Measurements from ENCODE around the gene FAM162A.

The FAM162A gene

DNA sequence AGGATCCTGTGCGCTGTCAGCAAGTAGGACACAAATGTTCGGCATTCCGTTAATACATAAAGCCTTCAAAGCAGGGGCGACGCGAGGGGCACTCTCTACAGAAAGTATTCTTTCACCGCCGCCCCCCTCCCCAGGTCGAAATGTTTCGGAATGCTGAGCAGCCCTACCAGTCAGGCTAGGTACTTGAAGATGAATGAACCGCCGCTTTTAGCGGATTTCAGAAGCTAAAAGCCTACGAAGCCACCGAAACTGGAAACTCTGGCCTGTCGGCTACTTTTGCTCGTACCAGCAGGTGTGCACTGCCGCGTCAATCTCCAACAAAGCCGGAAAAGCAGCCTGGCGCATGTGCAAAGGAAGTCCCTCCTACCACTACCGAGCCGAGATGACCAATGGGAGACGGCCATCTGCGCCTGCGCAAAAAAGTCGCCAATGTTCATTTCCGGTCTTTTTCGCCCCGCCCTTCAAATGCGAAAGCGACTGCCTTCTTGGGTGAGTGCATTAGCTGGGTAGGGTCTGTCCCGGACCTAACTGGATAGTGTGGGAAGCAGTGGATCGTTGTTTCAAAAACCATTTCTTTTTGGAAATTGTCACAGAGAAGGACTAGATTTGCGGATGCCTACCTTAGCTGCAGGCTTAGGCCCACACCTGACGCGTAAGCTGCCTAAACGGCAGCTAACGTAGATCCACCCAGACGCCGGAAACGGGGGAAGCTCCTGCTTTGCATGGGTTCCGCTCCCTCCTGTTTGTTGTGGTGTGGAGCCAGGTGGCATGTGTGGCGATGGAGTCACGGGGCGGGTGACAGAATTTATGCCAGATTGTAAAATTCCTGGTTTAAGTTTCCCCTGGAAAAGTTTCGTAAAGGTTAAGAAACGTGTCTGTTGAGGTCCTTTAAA, 32.0 kb downstream of the FAM162A start, which contains the start of gene WDR5B:
Gene WDR5B, minus strand, starts transcription at position 301 of the 893 bp plus-strand sequence. CDS start 534 bp downstream, outside the sequence.
- H3K18ac ChIP-seq (ENCODE audit: low read length), result peak within 1 kb of the TSS; percentile 62
- H3K4me2 ChIP-seq (ENCODE audit: insufficient read depth, low read length, poor library complexity, severe bottlenecking), result peak within 1 kb of the TSS; percentile 67
- no peak within 1 kb of the TSS for H2BK15ac ChIP-seq (ENCODE audit: low read length)
- no peaks in the 10 kb centered on the region for H3K9me3 ChIP-seq (replicated peaks in 1 of 2; ENCODE audit: control insufficient read depth in 2 of 2, insufficient read depth in 1 of 2, low read depth in 1 of 2, low read length in 2 of 2)
- H2BK5ac ChIP-seq (ENCODE audit: low read length), result no peak within 1 kb of the TSS
- no peak within 1 kb of the TSS for H2BK12ac ChIP-seq (ENCODE audit: low read length)
- H3K9ac ChIP-seq (ENCODE audit: low read depth, low read length, poor library complexity), result peak within 1 kb of the TSS; percentile 46
- no peak within 1 kb of the TSS for H3K4ac ChIP-seq (ENCODE audit: low read length)
- no peak within 1 kb of the TSS for H2BK120ac ChIP-seq (ENCODE audit: low read depth, low read length)
- peaks cover 4% of the 10 kb centered on the region for H3K79me1 ChIP-seq (ENCODE audit: low read depth, low read length)
- H3K27me3 ChIP-seq (ENCODE audit: control insufficient read depth in 3 of 3, insufficient read depth in 3 of 3, low read depth in 1 of 3, low read length in 3 of 3), result no peaks in the 10 kb centered on the region
- peak within 1 kb of the TSS; percentile 89 for H2AFZ ChIP-seq (ENCODE audit: low read length)
- no peak within 1 kb of the TSS for H2AK5ac ChIP-seq (ENCODE audit: low read depth, low read length)
- peak within 1 kb of the TSS; percentile 70 to 85 for H3K4me3 ChIP-seq (ENCODE audit: low read length in 2 of 2)
- no peak within 1 kb of the TSS for H4K91ac ChIP-seq (ENCODE audit: low read depth, low read length, poor library complexity)
- DNase-seq (ENCODE audit: low spot score), result peak; percentile 99
- H3K14ac ChIP-seq (ENCODE audit: low read length), result no peak within 1 kb of the TSS
- no peak within 1 kb of the TSS for H4K8ac ChIP-seq (ENCODE audit: low read depth, low read length)
- WGBS, 2 donors (ENCODE audit: extremely low coverage in 2 of 2, insufficient read length in 2 of 2, insufficient replicate concordance in 1 of 2), result no CpG with 5 or more reads among the region's 48 CpGs
- H3K23ac ChIP-seq (ENCODE audit: low read depth, low read length, poor library complexity), result no peak within 1 kb of the TSS
- H3K36me3 ChIP-seq (replicated peaks in 1 of 2; ENCODE audit: control insufficient read depth in 2 of 2, insufficient read depth in 2 of 2, low read length in 2 of 2), result peaks cover 0 to 41% of the 10 kb centered on the region in 2 donors
- peaks cover 5 to 11% of the 10 kb centered on the region in 2 donors for H3K4me1 ChIP-seq (ENCODE audit: control insufficient read depth in 2 of 2, insufficient read depth in 1 of 2, low read depth in 1 of 2, low read length in 2 of 2)
- H3K27ac ChIP-seq (replicated peaks; ENCODE audit: low read length), result peak within 1 kb of the TSS; percentile 60

DNA sequence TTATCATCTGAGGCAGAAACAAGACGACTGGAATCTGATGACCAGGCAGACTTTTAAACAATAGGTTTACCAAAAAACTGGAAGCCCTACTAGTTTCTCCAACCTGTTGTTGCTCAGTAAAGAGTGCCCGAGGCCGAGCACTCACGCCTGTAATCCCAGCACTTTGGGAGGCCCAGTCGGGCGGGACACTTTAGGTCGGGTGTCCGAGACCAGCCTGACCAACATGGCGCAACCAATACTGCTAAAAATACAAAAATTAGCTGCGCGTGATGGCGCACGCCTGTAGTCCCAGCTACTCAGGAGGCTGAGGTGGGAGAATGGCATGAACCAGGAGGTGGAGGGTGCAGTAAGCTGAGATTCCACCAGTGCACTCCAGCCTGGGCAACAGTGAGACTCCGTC, 33.0 kb downstream of the FAM162A start:
- no peaks in the 10 kb centered on the region for H3K27me3 ChIP-seq (ENCODE audit: control insufficient read depth in 3 of 3, insufficient read depth in 3 of 3, low read depth in 1 of 3, low read length in 3 of 3)
- H2AK5ac ChIP-seq (ENCODE audit: low read depth, low read length), result no peak overlapping the region
- H3K9me3 ChIP-seq (replicated peaks in 1 of 2; ENCODE audit: control insufficient read depth in 2 of 2, insufficient read depth in 1 of 2, low read depth in 1 of 2, low read length in 2 of 2), result no peaks in the 10 kb centered on the region
- H2BK12ac ChIP-seq (ENCODE audit: low read length), result no peak overlapping the region
- no peak for DNase-seq (ENCODE audit: low spot score)
- H2AFZ ChIP-seq (ENCODE audit: low read length), result no peak overlapping the region
- no peak overlapping the region for H3K18ac ChIP-seq (ENCODE audit: low read length)
- no peak overlapping the region for H3K9ac ChIP-seq (ENCODE audit: low read depth, low read length, poor library complexity)
- H3K23ac ChIP-seq (ENCODE audit: low read depth, low read length, poor library complexity), result no peak overlapping the region
- peak overlapping the region; percentile 56 for H3K4me2 ChIP-seq (ENCODE audit: insufficient read depth, low read length, poor library complexity, severe bottlenecking)
- H3K4me3 ChIP-seq (ENCODE audit: low read length in 2 of 2), result peak overlapping the region; percentile 66 to 70
- peaks cover 5 to 11% of the 10 kb centered on the region in 2 donors for H3K4me1 ChIP-seq (ENCODE audit: control insufficient read depth in 2 of 2, insufficient read depth in 1 of 2, low read depth in 1 of 2, low read length in 2 of 2)
- WGBS, 2 donors (ENCODE audit: extremely low coverage in 2 of 2, insufficient read length in 2 of 2, insufficient replicate concordance in 1 of 2), result no CpG with 5 or more reads among the region's 14 CpGs
- peaks cover 0 to 43% of the 10 kb centered on the region in 2 donors for H3K36me3 ChIP-seq (replicated peaks in 1 of 2; ENCODE audit: control insufficient read depth in 2 of 2, insufficient read depth in 2 of 2, low read length in 2 of 2)
- H2BK120ac ChIP-seq (ENCODE audit: low read depth, low read length), result no peak overlapping the region
- H3K79me1 ChIP-seq (ENCODE audit: low read depth, low read length), result peaks cover 4% of the 10 kb centered on the region
- no peak overlapping the region for H3K4ac ChIP-seq (ENCODE audit: low read length)
- H2BK15ac ChIP-seq (ENCODE audit: low read length), result no peak overlapping the region
- no peak overlapping the region for H4K8ac ChIP-seq (ENCODE audit: low read depth, low read length)
- no peak overlapping the region for H2BK5ac ChIP-seq (ENCODE audit: low read length)
- H3K14ac ChIP-seq (ENCODE audit: low read length), result no peak overlapping the region
- H3K27ac ChIP-seq (replicated peaks; ENCODE audit: low read length), result no peak overlapping the region
- no peak overlapping the region for H4K91ac ChIP-seq (ENCODE audit: low read depth, low read length, poor library complexity)

DNA sequence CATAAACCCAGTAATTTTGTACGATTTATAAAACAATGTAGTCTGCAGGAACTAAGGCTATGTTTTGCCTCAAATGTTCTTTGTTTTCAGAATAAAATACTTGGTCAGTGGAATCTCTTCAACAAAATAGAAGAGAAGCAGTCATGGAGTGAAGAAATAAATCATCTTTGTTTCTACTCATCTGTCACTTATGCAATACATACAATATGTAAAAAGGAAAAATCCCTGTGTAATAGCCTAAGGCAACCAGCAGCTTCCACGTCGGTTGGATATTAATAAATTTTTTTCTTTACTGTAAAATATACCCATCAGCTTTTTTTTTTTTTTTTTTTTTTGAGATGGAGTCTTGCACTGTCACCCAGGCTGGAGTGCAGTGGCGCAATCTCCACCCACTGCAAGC, 37.1 kb downstream of the FAM162A start:
- DNase-seq (ENCODE audit: low spot score), result no peak
- Histone ChIP-seq H3K18ac (ENCODE audit: low read length) (no peak overlapping the region), H2BK15ac (ENCODE audit: low read length) (no peak overlapping the region), H3K4ac (ENCODE audit: low read length) (no peak overlapping the region), H3K79me1 (ENCODE audit: low read depth, low read length) (peaks cover 4% of the 10 kb centered on the region), H3K23ac (ENCODE audit: low read depth, low read length, poor library complexity) (no peak overlapping the region), H2BK5ac (ENCODE audit: low read length) (no peak overlapping the region), H4K8ac (ENCODE audit: low read depth, low read length) (no peak overlapping the region), H3K36me3 (replicated peaks in 1 of 2; ENCODE audit: control insufficient read depth in 2 of 2, insufficient read depth in 2 of 2, low read length in 2 of 2) (peaks cover 7 to 65% of the 10 kb centered on the region in 2 donors), H2BK120ac (ENCODE audit: low read depth, low read length) (no peak overlapping the region), H3K27ac (replicated peaks; ENCODE audit: low read length) (no peak overlapping the region), H3K4me1 (ENCODE audit: control insufficient read depth in 2 of 2, insufficient read depth in 1 of 2, low read depth in 1 of 2, low read length in 2 of 2) (peaks cover 0 to 3% of the 10 kb centered on the region in 2 donors), H2BK12ac (ENCODE audit: low read length) (no peak overlapping the region), H2AFZ (ENCODE audit: low read length) (no peak overlapping the region), H3K27me3 (ENCODE audit: control insufficient read depth in 3 of 3, insufficient read depth in 3 of 3, low read depth in 1 of 3, low read length in 3 of 3) (no peaks in the 10 kb centered on the region), H3K14ac (ENCODE audit: low read length) (no peak overlapping the region), H2AK5ac (ENCODE audit: low read depth, low read length) (no peak overlapping the region), H3K4me2 (ENCODE audit: insufficient read depth, low read length, poor library complexity, severe bottlenecking) (no peak overlapping the region), H4K91ac (ENCODE audit: low read depth, low read length, poor library complexity) (no peak overlapping the region), H3K4me3 (ENCODE audit: low read length in 2 of 2) (no peak overlapping the region), H3K9ac (ENCODE audit: low read depth, low read length, poor library complexity) (no peak overlapping the region), H3K9me3 (replicated peaks in 1 of 2; ENCODE audit: control insufficient read depth in 2 of 2, insufficient read depth in 1 of 2, low read depth in 1 of 2, low read length in 2 of 2) (no peaks in the 10 kb centered on the region)
- WGBS, 2 donors (ENCODE audit: extremely low coverage in 2 of 2, insufficient read length in 2 of 2, insufficient replicate concordance in 1 of 2), result no CpG with 5 or more reads among the region's 4 CpGs

DNA sequence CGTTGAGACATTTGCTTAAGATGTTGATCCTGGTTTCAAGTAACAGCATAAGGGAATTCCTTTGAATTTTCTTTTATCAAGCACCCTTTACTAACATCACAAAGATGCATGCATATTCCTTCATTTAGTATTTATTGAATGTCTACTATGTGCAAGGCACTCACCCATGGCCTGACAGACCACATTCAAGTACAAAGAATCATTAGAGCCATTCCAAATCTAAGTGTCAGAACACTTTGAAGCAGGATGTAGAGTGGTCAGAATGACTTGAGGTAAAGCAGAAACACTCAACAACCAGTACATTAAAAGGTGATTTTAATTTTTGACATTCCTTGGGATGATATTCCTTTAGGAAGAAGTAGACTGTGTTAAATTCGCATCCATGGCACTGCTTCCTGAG, 37.9 kb downstream of the FAM162A start:
- Histone ChIP-seq H3K9ac (ENCODE audit: low read depth, low read length, poor library complexity) (no peak overlapping the region), H4K8ac (ENCODE audit: low read depth, low read length) (no peak overlapping the region), H3K79me1 (ENCODE audit: low read depth, low read length) (peaks cover 4% of the 10 kb centered on the region), H3K4ac (ENCODE audit: low read length) (no peak overlapping the region), H2BK5ac (ENCODE audit: low read length) (no peak overlapping the region), H3K18ac (ENCODE audit: low read length) (no peak overlapping the region), H3K36me3 (replicated peaks in 1 of 2; ENCODE audit: control insufficient read depth in 2 of 2, insufficient read depth in 2 of 2, low read length in 2 of 2) (peaks cover 12 to 72% of the 10 kb centered on the region in 2 donors), H2BK15ac (ENCODE audit: low read length) (no peak overlapping the region), H4K91ac (ENCODE audit: low read depth, low read length, poor library complexity) (no peak overlapping the region), H3K4me3 (ENCODE audit: low read length in 2 of 2) (no peak overlapping the region), H2AK5ac (ENCODE audit: low read depth, low read length) (no peak overlapping the region), H2AFZ (ENCODE audit: low read length) (no peak overlapping the region), H3K9me3 (replicated peaks in 1 of 2; ENCODE audit: control insufficient read depth in 2 of 2, insufficient read depth in 1 of 2, low read depth in 1 of 2, low read length in 2 of 2) (no peaks in the 10 kb centered on the region), H2BK120ac (ENCODE audit: low read depth, low read length) (no peak overlapping the region), H3K4me1 (ENCODE audit: control insufficient read depth in 2 of 2, insufficient read depth in 1 of 2, low read depth in 1 of 2, low read length in 2 of 2) (peaks cover 0 to 3% of the 10 kb centered on the region in 2 donors), H3K14ac (ENCODE audit: low read length) (no peak overlapping the region), H3K27me3 (ENCODE audit: control insufficient read depth in 3 of 3, insufficient read depth in 3 of 3, low read depth in 1 of 3, low read length in 3 of 3) (no peaks in the 10 kb centered on the region), H3K23ac (ENCODE audit: low read depth, low read length, poor library complexity) (no peak overlapping the region), H3K4me2 (ENCODE audit: insufficient read depth, low read length, poor library complexity, severe bottlenecking) (no peak overlapping the region), H3K27ac (replicated peaks; ENCODE audit: low read length) (no peak overlapping the region), H2BK12ac (ENCODE audit: low read length) (no peak overlapping the region)
- no peak for DNase-seq (ENCODE audit: low spot score)
- no CpG with 5 or more reads among the region's 2 CpGs for WGBS, 2 donors (ENCODE audit: extremely low coverage in 2 of 2, insufficient read length in 2 of 2, insufficient replicate concordance in 1 of 2)

Data from neuronal stem cell (in vitro differentiated cells).